Panc1 (cell line): ENCODE data around the gene TRMT13. TPM values are rescaled to one million over a fixed set of nuclear protein-coding genes. Genes with fewer than 3 reads are reported as not detected.

ENCODE experiments used
- ATAC-seq: fragments of 200-7000 bp; cut with Tn5 transposase; 2 replicates; pipeline ENCODE4 v1.9.1; 2020; ENCODE audit warnings: mild to moderate bottlenecking, moderate library complexity
- BruUV-seq: library from RNA; stranded (reverse); fragments of 400-500 nt; replicated peaks from 2 replicates; lab custom pipeline; 2021; lab: Mats Ljungman, UMichigan
- CTCF ChIA-PET: fragments of 300-600 bp; sonication (Branson Sonifier 250); formaldehyde crosslinking; loops from one replicate; lab custom pipeline; 2022; ENCODE audit warnings: antibody characterized with exemption; lab: Charles Lee
- POLR2A ChIA-PET: fragments of 300-600 bp; sonication (Branson Sonifier 250); formaldehyde crosslinking; loops from one replicate; lab custom pipeline; 2022; ENCODE audit warnings: antibody characterized with exemption; lab: Charles Lee
- DNase-seq: peaks from one replicate; pipeline ENCODE4 v3.0.0-alpha.2; 2010; ENCODE audit warnings: low read depth, low spot score
- H3K27ac ChIP-seq: 2 replicates; pipeline ENCODE4 v1.5.1; 2011; ENCODE audit warnings: mild to moderate bottlenecking, low read length, inconsistent platforms
- H3K27me3 ChIP-seq: fragments of 200-500 bp; sonication (Bioruptor generic); 2 replicates; pipeline ENCODE4 v1.6.0; 2014; ENCODE audit warnings: low read length, inconsistent platforms; ENCODE audit not compliant: control insufficient read depth, insufficient read depth
- H3K36me3 ChIP-seq: fragments of 200-500 bp; sonication (Bioruptor generic); 2 replicates; pipeline ENCODE4 v1.5.1; 2014; ENCODE audit warnings: inconsistent platforms, mild to moderate bottlenecking, low read length, moderate library complexity; ENCODE audit not compliant: control insufficient read depth, insufficient read depth
- H3K4me1 ChIP-seq: 2 replicates; pipeline ENCODE4 v1.5.1; 2011; ENCODE audit warnings: inconsistent platforms, mild to moderate bottlenecking, low read length, moderate library complexity; ENCODE audit not compliant: control insufficient read depth, insufficient read depth
- H3K4me3 ChIP-seq, 2 experiments: 2 replicates each; pipeline ENCODE4 v1.5.1; 2011 to 2012; ENCODE audit warnings: low read depth in 2 of 2, low read length in 2 of 2, mild to moderate bottlenecking in 2 of 2, inconsistent platforms in 1 of 2, moderate library complexity in 1 of 2
- H3K9me3 ChIP-seq: fragments of 200-500 bp; sonication (Bioruptor generic); 2 replicates; pipeline ENCODE4 v1.5.1; 2014; ENCODE audit warnings: low read depth, mild to moderate bottlenecking, inconsistent platforms, low read length, moderate library complexity; ENCODE audit not compliant: control insufficient read depth, insufficient read depth
- POLR2AphosphoS5 ChIP-seq: IDR thresholded peaks from 2 replicates; pipeline ENCODE4 v1.6.1; 2012; ENCODE audit warnings: mild to moderate bottlenecking, low read depth, low read length, moderate library complexity
- SIN3A ChIP-seq: IDR thresholded peaks from 2 replicates; pipeline ENCODE4 v1.6.1; 2012; ENCODE audit warnings: low read depth, mild to moderate bottlenecking, low read length, moderate library complexity, borderline replicate concordance; ENCODE audit not compliant: insufficient read depth
- TCF7L2 ChIP-seq: IDR thresholded peaks from 2 replicates; pipeline ENCODE4 v1.6.1; 2011; ENCODE audit warnings: mild to moderate bottlenecking, low read depth, low read length, inconsistent platforms
- in situ Hi-C: cut with HindIII; loops from 2 replicates; pipeline ENCODE4 v1.10.0; 2016; ENCODE audit warnings: low sequenced_read_pairs, low pct_unique_long_range_greater_than_20kb
- intact Hi-C: fragments of 100-400 bp; cut with micrococcal nuclease; formaldehyde crosslinking; loops from one replicate; pipeline ENCODE4 v1.10.0; 2022; ENCODE audit not compliant: unreplicated experiment
- total RNA-seq: library from RNA; stranded (reverse); gene quantifications from one replicate; pipeline ENCODE4 v1.2.1, GENCODE V29; 2021; ENCODE audit not compliant: unreplicated experiment
- TF ChIP-seq, protein P1 (sequence below): fragments of 450-650 bp; IDR thresholded peaks from 2 replicates; pipeline ENCODE4 v1.5.1; 2017; ENCODE audit warnings: mild to moderate bottlenecking
- TF ChIP-seq, protein P2 (sequence below), 2 experiments: IDR thresholded peaks; 2 replicates each; pipeline ENCODE4 v1.6.1; 2011 to 2012; ENCODE audit warnings: low read depth in 2 of 2, control low read depth in 1 of 2, low read length in 1 of 2, mild to moderate bottlenecking in 1 of 2, moderate library complexity in 1 of 2; ENCODE audit not compliant: insufficient read depth in 1 of 2

TRMT13 gene
- total RNA-seq, 1 experiment from 2014 or later: 6.2 TPM

DNA sequence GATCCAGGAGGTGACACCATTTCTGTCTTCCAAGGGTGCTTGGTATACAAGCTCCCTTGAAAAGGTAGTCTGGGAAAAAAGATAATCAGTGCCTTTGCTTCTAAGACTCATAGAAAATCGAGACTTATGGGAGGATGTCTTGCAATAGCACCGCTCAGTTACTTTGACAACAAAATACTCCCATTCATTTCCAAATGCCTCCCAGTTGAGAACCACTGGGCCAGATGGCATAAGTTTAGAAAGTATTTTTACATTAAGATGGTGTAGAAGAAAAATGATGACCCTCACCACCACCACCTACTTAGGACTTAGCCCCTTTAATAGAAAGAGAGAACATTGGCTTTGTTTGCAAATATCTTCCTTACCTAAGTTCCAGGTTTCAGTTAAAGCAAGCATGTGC is 4.6 kb downstream of the TRMT13 start:
- H3K9me3 ChIP-seq: no peaks in the 10 kb centered on the region
- ATAC-seq (no peak), DNase-seq (no peak)
- no peak overlapping the region for H3K27ac ChIP-seq
- POLR2A ChIA-PET: no interaction called here
- CTCF ChIA-PET: no interaction called here
- no peaks in the 10 kb centered on the region for H3K27me3 ChIP-seq
- in situ Hi-C loops (no loop called here), intact Hi-C loops (no loop called here)
- peaks cover 13% of the 10 kb centered on the region for H3K36me3 ChIP-seq
- peaks cover 6% of the 10 kb centered on the region; the same call in 1 of the 2 replicates for H3K4me1 ChIP-seq
- TF ChIP-seq, protein P1, sequence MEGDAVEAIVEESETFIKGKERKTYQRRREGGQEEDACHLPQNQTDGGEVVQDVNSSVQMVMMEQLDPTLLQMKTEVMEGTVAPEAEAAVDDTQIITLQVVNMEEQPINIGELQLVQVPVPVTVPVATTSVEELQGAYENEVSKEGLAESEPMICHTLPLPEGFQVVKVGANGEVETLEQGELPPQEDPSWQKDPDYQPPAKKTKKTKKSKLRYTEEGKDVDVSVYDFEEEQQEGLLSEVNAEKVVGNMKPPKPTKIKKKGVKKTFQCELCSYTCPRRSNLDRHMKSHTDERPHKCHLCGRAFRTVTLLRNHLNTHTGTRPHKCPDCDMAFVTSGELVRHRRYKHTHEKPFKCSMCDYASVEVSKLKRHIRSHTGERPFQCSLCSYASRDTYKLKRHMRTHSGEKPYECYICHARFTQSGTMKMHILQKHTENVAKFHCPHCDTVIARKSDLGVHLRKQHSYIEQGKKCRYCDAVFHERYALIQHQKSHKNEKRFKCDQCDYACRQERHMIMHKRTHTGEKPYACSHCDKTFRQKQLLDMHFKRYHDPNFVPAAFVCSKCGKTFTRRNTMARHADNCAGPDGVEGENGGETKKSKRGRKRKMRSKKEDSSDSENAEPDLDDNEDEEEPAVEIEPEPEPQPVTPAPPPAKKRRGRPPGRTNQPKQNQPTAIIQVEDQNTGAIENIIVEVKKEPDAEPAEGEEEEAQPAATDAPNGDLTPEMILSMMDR: no peak
- no peak for TF ChIP-seq POLR2AphosphoS5
- TF ChIP-seq, protein P2, sequence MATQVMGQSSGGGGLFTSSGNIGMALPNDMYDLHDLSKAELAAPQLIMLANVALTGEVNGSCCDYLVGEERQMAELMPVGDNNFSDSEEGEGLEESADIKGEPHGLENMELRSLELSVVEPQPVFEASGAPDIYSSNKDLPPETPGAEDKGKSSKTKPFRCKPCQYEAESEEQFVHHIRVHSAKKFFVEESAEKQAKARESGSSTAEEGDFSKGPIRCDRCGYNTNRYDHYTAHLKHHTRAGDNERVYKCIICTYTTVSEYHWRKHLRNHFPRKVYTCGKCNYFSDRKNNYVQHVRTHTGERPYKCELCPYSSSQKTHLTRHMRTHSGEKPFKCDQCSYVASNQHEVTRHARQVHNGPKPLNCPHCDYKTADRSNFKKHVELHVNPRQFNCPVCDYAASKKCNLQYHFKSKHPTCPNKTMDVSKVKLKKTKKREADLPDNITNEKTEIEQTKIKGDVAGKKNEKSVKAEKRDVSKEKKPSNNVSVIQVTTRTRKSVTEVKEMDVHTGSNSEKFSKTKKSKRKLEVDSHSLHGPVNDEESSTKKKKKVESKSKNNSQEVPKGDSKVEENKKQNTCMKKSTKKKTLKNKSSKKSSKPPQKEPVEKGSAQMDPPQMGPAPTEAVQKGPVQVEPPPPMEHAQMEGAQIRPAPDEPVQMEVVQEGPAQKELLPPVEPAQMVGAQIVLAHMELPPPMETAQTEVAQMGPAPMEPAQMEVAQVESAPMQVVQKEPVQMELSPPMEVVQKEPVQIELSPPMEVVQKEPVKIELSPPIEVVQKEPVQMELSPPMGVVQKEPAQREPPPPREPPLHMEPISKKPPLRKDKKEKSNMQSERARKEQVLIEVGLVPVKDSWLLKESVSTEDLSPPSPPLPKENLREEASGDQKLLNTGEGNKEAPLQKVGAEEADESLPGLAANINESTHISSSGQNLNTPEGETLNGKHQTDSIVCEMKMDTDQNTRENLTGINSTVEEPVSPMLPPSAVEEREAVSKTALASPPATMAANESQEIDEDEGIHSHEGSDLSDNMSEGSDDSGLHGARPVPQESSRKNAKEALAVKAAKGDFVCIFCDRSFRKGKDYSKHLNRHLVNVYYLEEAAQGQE (IDR thresholded peaks at IDR 0.05; ENCODE audit: insufficient read depth in 1 of 2, low read depth in 2 of 2, low read length in 1 of 2): no peak
- no peak for TF ChIP-seq SIN3A
- no peak for TF ChIP-seq TCF7L2
- no TSS peak for BruUV-seq
- no peak overlapping the region for H3K4me3 ChIP-seq

DNA sequence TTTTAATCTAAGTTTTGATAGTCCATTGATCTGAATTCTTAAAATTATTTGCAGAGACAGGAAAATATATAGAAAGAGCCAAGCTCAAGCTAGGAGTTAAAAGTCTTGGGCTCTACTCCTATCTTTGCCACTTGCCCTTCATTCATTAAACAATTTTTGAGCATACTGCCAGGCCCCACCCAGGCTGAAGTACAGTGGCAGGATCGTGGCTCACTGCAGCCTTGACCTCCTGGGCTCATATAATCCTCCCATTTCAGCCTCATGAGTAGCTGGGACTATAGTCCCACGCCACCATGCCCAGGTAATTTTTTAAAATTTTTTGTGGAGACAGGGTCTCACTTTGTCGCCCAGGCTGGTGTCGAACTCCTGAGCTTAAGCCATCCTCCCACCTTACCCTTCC is 8.2 kb downstream of the TRMT13 start:
- TF ChIP-seq TCF7L2 (no peak), SIN3A (no peak)
- TF ChIP-seq, protein P1: no peak
- intact Hi-C loops (no loop called here), in situ Hi-C loops (no loop called here)
- Histone ChIP-seq H3K27ac (no peak overlapping the region), H3K27me3 (no peaks in the 10 kb centered on the region), H3K4me1 (no peaks in the 10 kb centered on the region), H3K4me3 (no peak overlapping the region), H3K36me3 (peaks cover 19% of the 10 kb centered on the region), H3K9me3 (no peaks in the 10 kb centered on the region)
- POLR2A ChIA-PET: no interaction called here
- ATAC-seq (no peak), DNase-seq (no peak)
- no TSS peak for BruUV-seq
- CTCF ChIA-PET: no interaction called here
